Hepatocyte (in vitro differentiated cells): ENCODE measurements around the gene NTSR2. TPM values are rescaled to one million over a fixed set of nuclear protein-coding genes. Genes with fewer than 3 reads are reported as not detected.

Experiments used
- DNase-seq: peaks from one replicate; pipeline ENCODE4 v3.0.0-alpha.2; 2016; ENCODE audit warnings: low spot score
- H2AFZ ChIP-seq: fragments of 200-600 bp; sonication (generic); 2 replicates; pipeline ENCODE4 v1.6.0; 2016; ENCODE audit warnings: antibody characterized with exemption, mild to moderate bottlenecking
- H3K27ac ChIP-seq: fragments of 200-600 bp; sonication (generic); 2 replicates; pipeline ENCODE4 v1.5.1; 2016; ENCODE audit warnings: mild to moderate bottlenecking
- H3K27me3 ChIP-seq: fragments of 200-600 bp; sonication (generic); 2 replicates; pipeline ENCODE4 v1.6.1; 2016
- H3K36me3 ChIP-seq: fragments of 200-600 bp; sonication (generic); replicated peaks from 2 replicates; pipeline ENCODE4 v1.5.1; 2016; ENCODE audit warnings: low read depth; ENCODE audit not compliant: insufficient read depth
- H3K4me1 ChIP-seq: fragments of 200-600 bp; sonication (generic); 2 replicates; pipeline ENCODE4 v1.5.1; 2016; ENCODE audit warnings: mild to moderate bottlenecking, moderate library complexity; ENCODE audit not compliant: insufficient read depth
- H3K4me2 ChIP-seq: fragments of 200-600 bp; sonication (generic); 2 replicates; pipeline ENCODE4 v1.6.0; 2016
- H3K4me3 ChIP-seq: fragments of 200-600 bp; sonication (generic); 2 replicates; pipeline ENCODE4 v1.5.1; 2016; ENCODE audit warnings: mild to moderate bottlenecking
- H3K79me2 ChIP-seq: fragments of 200-600 bp; sonication (generic); 2 replicates; pipeline ENCODE4 v1.6.0; 2017; ENCODE audit warnings: mild to moderate bottlenecking
- H3K9me2 ChIP-seq: fragments of 200-600 bp; sonication (generic); replicated peaks from 2 replicates; pipeline ENCODE4 v1.6.0; 2017; ENCODE audit warnings: mild to moderate bottlenecking; ENCODE audit not compliant: insufficient read depth
- H3K9me3 ChIP-seq: fragments of 200-600 bp; sonication (generic); 2 replicates; pipeline ENCODE4 v1.5.1; 2016; ENCODE audit warnings: low read depth, mild to moderate bottlenecking
- H4K20me1 ChIP-seq: fragments of 200-600 bp; sonication (generic); 2 replicates; pipeline ENCODE4 v1.6.0; 2016; ENCODE audit warnings: mild to moderate bottlenecking; ENCODE audit not compliant: insufficient read depth, poor library complexity, severe bottlenecking
- CTCF ChIP-seq: fragments of 200-600 bp; sonication (generic); IDR thresholded peaks from 2 replicates; pipeline ENCODE4 v1.5.1; 2016; ENCODE audit warnings: antibody characterized with exemption, mild to moderate bottlenecking; ENCODE audit not compliant: poor library complexity
- EZH2 ChIP-seq: fragments of 200-600 bp; sonication (generic); IDR thresholded peaks from 2 replicates; pipeline ENCODE4 v1.6.1; 2016; ENCODE audit warnings: antibody characterized with exemption, mild to moderate bottlenecking, borderline replicate concordance
- EZH2phosphoT487 ChIP-seq: fragments of 200-600 bp; sonication (generic); IDR thresholded peaks from one replicate; pipeline ENCODE4 v1.6.1; 2018; ENCODE audit warnings: antibody characterized with exemption, mild to moderate bottlenecking, low read depth, moderate library complexity; ENCODE audit not compliant: unreplicated experiment, severe bottlenecking
- WGBS: methylation state at CpG from one replicate; pipeline ENCODE4 v1.1.6; 2016; ENCODE audit warnings: low lambda C conversion rate; ENCODE audit errors: missing lambda C conversion rate; 5-methylcytosine and 5-hydroxymethylcytosine counted together
- polyA plus RNA-seq: library from polyadenylated mRNA; unstranded; fragments of >200 nt; fragmentation: Nextera tagmentation; extraction: Ambion mirVana; gene quantifications from 2 replicates; pipeline ENCODE4 v1.2.1, GENCODE V29; 2016
- total RNA-seq: library from RNA; depleted of rRNA; stranded (reverse); fragments of >200 nt; gene quantifications from 2 replicates; pipeline ENCODE4 v1.2.3, GENCODE V29; 2014

The NTSR2 gene
- total and polyA plus RNA-seq, 2 experiments from 2014 or later, result 0.28 TPM; not detected in 1

- WGBS, result 95% methylated on average over 28 of the region's 28 CpGs
- H3K4me1 ChIP-seq, result no peaks in the 10 kb centered on the region
- H3K79me2 ChIP-seq, result no peaks in the 10 kb centered on the region
- no peak overlapping the region for H2AFZ ChIP-seq
- DNase-seq, result no peak
- H4K20me1 ChIP-seq, result no peaks in the 10 kb centered on the region
- no peaks in the 10 kb centered on the region for H3K36me3 ChIP-seq
- H3K4me3 ChIP-seq, result no peak overlapping the region
- H3K9me3 ChIP-seq, result no peaks in the 10 kb centered on the region
- no peak for TF ChIP-seq CTCF
- no peak for TF ChIP-seq EZH2phosphoT487
- TF ChIP-seq EZH2, result no peak
- no peak overlapping the region for H3K4me2 ChIP-seq
- H3K27ac ChIP-seq, result no peak overlapping the region
- no peaks in the 10 kb centered on the region for H3K27me3 ChIP-seq
- no peaks in the 10 kb centered on the region for H3K9me2 ChIP-seq
These were observed 36.0 kb downstream of the NTSR2 start for GRCh38 chr2:11633923-11634478.

- Histone ChIP-seq H3K4me2 (no peak overlapping the region), H4K20me1 (no peaks in the 10 kb centered on the region), H3K4me1 (no peaks in the 10 kb centered on the region), H3K79me2 (no peaks in the 10 kb centered on the region), H3K4me3 (no peak overlapping the region), H3K36me3 (no peaks in the 10 kb centered on the region), H2AFZ (no peak overlapping the region), H3K9me3 (no peaks in the 10 kb centered on the region), H3K27ac (no peak overlapping the region), H3K9me2 (no peaks in the 10 kb centered on the region), H3K27me3 (no peaks in the 10 kb centered on the region)
- no peak for TF ChIP-seq EZH2
- TF ChIP-seq CTCF, result no peak
- no peak for TF ChIP-seq EZH2phosphoT487
- 95% methylated on average over 7 of the region's 7 CpGs for WGBS
- DNase-seq, result no peak
These were observed 38.5 kb downstream of the NTSR2 start for GRCh38 chr2:11631462-11631861.

- TF ChIP-seq EZH2 (no peak), EZH2phosphoT487 (no peak), CTCF (no peak)
- Histone ChIP-seq H3K4me1 (no peaks in the 10 kb centered on the region), H3K27me3 (no peaks in the 10 kb centered on the region), H3K4me3 (no peak overlapping the region), H3K4me2 (no peak overlapping the region), H3K36me3 (no peaks in the 10 kb centered on the region), H3K9me2 (no peaks in the 10 kb centered on the region), H2AFZ (no peak overlapping the region), H4K20me1 (no peaks in the 10 kb centered on the region), H3K9me3 (no peaks in the 10 kb centered on the region), H3K79me2 (no peaks in the 10 kb centered on the region), H3K27ac (no peak overlapping the region)
- DNase-seq, result no peak
- 80% methylated on average over 4 of the region's 4 CpGs for WGBS
These were observed 39.1 kb downstream of the NTSR2 start for GRCh38 chr2:11630855-11631254.

- no peaks in the 10 kb centered on the region for H3K4me1 ChIP-seq
- H3K27me3 ChIP-seq, result no peaks in the 10 kb centered on the region
- no peaks in the 10 kb centered on the region for H3K36me3 ChIP-seq
- H2AFZ ChIP-seq, result no peak overlapping the region
- H3K4me2 ChIP-seq, result no peak overlapping the region
- WGBS, result 95% methylated on average over 11 of the region's 11 CpGs
- H3K27ac ChIP-seq, result no peak overlapping the region
- no peak overlapping the region for H3K4me3 ChIP-seq
- TF ChIP-seq CTCF (no peak), EZH2phosphoT487 (no peak), EZH2 (no peak)
- H3K79me2 ChIP-seq, result no peaks in the 10 kb centered on the region
- H4K20me1 ChIP-seq, result no peaks in the 10 kb centered on the region
- no peak for DNase-seq
- no peaks in the 10 kb centered on the region for H3K9me2 ChIP-seq
- H3K9me3 ChIP-seq, result no peaks in the 10 kb centered on the region
These were observed 40.1 kb downstream of the NTSR2 start for GRCh38 chr2:11629851-11630250.
